ENCODE measurements around the gene RCVRN.

The RCVRN gene

GRCh38 chr17:9905078-9905415 is at the start of gene RCVRN:
Gene RCVRN (minus strand): TSS chr17:9905271. CDS start chr17:9905180, 91 bp downstream.
- TF ChIP-seq, protein P1, sequence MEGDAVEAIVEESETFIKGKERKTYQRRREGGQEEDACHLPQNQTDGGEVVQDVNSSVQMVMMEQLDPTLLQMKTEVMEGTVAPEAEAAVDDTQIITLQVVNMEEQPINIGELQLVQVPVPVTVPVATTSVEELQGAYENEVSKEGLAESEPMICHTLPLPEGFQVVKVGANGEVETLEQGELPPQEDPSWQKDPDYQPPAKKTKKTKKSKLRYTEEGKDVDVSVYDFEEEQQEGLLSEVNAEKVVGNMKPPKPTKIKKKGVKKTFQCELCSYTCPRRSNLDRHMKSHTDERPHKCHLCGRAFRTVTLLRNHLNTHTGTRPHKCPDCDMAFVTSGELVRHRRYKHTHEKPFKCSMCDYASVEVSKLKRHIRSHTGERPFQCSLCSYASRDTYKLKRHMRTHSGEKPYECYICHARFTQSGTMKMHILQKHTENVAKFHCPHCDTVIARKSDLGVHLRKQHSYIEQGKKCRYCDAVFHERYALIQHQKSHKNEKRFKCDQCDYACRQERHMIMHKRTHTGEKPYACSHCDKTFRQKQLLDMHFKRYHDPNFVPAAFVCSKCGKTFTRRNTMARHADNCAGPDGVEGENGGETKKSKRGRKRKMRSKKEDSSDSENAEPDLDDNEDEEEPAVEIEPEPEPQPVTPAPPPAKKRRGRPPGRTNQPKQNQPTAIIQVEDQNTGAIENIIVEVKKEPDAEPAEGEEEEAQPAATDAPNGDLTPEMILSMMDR (IDR thresholded peaks at IDR 0.05), result no peak

- TF ChIP-seq, protein P1 (IDR thresholded peaks at IDR 0.05), result no peak
Observed at GRCh38 chr17:9953492-9953891, 48.4 kb upstream of the RCVRN start.

- TF ChIP-seq, protein P1 (IDR thresholded peaks at IDR 0.05), result no peak
Observed at GRCh38 chr17:9951803-9952202, 46.7 kb upstream of the RCVRN start.

- TF ChIP-seq, protein P1 (IDR thresholded peaks at IDR 0.05), result no peak
Observed at GRCh38 chr17:9948928-9949327, 43.9 kb upstream of the RCVRN start.

DNA sequence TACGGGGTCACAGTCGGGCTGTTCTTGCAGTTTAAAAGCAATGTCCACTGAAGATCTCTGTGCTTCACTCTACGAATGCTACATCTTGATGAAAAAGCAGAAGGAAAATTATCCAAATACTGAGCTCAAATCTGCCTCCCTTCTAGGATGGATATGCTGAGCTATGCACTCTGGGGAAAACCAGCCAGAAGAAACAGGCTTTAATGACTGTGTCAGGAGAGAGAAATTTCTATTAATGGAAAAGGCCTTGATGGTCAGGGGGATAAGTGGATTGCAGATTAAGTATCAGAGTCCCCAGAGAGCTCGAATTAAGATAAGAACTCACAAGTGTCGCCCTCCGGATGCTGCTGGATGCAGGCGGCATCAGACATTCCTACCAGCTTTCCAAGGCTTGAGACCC is 39.6 kb upstream of the RCVRN start:
- TF ChIP-seq, protein P1 (IDR thresholded peaks at IDR 0.05), result no peak

GRCh38 chr17:9943343-9943742 is 38.3 kb upstream of the RCVRN start:
- TF ChIP-seq, protein P1 (IDR thresholded peaks at IDR 0.05), result no peak

DNA sequence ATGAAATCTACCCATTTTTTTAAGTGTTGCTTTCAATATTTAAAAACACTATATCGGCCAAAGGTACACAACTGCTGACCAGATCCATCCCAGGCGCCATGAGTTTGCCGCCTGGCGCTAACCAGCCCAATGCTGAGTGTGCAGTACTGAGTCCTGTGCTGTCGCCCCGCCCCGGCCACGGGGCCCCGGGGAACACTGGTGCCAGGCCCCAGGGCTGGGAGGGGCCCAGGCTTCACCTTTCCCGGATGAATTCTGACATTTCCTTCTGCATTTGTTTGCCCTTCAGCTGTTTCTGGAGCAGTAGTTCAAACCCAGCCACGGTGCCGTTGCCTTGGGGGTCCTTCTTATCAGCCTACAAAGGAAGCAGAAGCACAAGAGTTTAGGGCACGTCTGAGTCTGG is 37.8 kb upstream of the RCVRN start:
- TF ChIP-seq, protein P1 (IDR thresholded peaks at IDR 0.05), result no peak

GRCh38 chr17:9941305-9941704 is 36.2 kb upstream of the RCVRN start:
- TF ChIP-seq, protein P1 (IDR thresholded peaks at IDR 0.05), result no peak

Measured in LNCAP (cell line).